ENCODE measurements around the gene ADAM17.

Gene ADAM17

DNA sequence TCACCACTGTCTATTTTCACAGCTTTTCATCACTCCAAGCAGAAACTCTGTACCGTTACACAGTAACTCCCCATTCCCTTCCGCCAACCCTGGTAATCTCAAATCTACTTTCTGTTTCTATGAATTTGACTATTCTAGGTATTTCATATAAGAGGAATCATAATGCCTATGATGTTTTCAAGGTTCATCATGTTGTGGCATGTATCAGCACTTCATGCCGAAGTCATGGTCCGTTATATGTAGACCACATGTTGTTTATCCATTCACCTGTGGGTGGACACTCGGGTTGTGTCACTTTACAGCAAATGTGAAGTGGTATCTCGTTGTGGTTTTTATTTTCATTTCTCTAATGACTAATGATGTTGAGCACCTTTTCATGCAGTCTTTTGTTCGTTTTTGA lies 110.5 kb downstream of the ADAM17 start:
- no peak for DNase-seq
- no peaks in the 10 kb centered on the region for H3K9me3 ChIP-seq (ENCODE audit: severe bottlenecking)
- peaks cover 91% of the 10 kb centered on the region for H3K36me3 ChIP-seq
- no peak overlapping the region for H3K27ac ChIP-seq
- TF ChIP-seq, protein P1, sequence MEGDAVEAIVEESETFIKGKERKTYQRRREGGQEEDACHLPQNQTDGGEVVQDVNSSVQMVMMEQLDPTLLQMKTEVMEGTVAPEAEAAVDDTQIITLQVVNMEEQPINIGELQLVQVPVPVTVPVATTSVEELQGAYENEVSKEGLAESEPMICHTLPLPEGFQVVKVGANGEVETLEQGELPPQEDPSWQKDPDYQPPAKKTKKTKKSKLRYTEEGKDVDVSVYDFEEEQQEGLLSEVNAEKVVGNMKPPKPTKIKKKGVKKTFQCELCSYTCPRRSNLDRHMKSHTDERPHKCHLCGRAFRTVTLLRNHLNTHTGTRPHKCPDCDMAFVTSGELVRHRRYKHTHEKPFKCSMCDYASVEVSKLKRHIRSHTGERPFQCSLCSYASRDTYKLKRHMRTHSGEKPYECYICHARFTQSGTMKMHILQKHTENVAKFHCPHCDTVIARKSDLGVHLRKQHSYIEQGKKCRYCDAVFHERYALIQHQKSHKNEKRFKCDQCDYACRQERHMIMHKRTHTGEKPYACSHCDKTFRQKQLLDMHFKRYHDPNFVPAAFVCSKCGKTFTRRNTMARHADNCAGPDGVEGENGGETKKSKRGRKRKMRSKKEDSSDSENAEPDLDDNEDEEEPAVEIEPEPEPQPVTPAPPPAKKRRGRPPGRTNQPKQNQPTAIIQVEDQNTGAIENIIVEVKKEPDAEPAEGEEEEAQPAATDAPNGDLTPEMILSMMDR (IDR thresholded peaks at IDR 0.05; ENCODE audit: low read depth, low read length): no peak
- no peak overlapping the region for H3K4me3 ChIP-seq (ENCODE audit: low read depth, low read length)
- H3K27me3 ChIP-seq (ENCODE audit: insufficient read depth, low read depth, severe bottlenecking): no peaks in the 10 kb centered on the region

DNA sequence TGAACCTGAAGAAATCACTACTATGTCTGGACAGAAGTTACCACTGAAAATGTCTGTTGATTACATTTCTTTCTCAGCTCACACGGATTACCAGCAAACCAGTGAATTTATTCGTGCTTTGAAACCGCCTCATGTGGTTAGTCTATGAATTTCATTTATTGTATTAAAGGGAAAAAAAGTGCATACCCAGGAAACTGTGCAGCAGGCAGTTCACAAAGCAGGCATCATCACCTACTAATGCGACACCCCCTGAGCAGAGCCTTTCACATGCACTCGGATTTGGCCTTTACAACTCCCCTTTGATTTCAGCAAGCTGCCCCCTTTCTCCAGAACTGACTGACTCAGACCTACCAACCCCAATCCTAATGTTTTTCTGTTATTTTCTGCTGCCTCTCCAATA lies 112.1 kb downstream of the ADAM17 start:
- peaks cover 89% of the 10 kb centered on the region for H3K36me3 ChIP-seq
- DNase-seq: no peak
- no peak overlapping the region for H3K4me3 ChIP-seq (ENCODE audit: low read depth, low read length)
- H3K27ac ChIP-seq: no peak overlapping the region
- TF ChIP-seq, protein P1 (IDR thresholded peaks at IDR 0.05; ENCODE audit: low read depth, low read length): no peak
- no peaks in the 10 kb centered on the region for H3K27me3 ChIP-seq (ENCODE audit: insufficient read depth, low read depth, severe bottlenecking)
- no peaks in the 10 kb centered on the region for H3K9me3 ChIP-seq (ENCODE audit: severe bottlenecking)

DNA sequence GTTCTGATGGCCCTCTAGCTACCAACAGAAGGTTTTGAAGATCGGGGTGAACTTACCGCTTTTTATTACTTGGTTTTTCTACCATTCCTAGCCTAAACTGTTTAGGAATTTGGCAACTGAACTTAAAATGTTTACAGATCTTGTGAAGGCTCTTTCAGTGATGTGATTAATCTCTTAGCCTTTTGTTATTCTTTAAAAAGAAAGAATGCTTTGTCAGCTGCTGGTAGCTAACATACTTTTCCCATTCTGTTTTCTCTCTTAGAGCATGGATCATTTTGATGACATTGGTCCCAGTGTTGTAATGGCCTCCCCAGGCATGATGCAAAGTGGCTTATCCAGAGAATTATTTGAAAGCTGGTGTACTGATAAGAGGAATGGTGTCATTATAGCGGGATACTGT lies 114.1 kb downstream of the ADAM17 start:
- DNase-seq: no peak
- Histone ChIP-seq H3K4me3 (ENCODE audit: low read depth, low read length) (no peak overlapping the region), H3K36me3 (peaks cover 87% of the 10 kb centered on the region)

DNA sequence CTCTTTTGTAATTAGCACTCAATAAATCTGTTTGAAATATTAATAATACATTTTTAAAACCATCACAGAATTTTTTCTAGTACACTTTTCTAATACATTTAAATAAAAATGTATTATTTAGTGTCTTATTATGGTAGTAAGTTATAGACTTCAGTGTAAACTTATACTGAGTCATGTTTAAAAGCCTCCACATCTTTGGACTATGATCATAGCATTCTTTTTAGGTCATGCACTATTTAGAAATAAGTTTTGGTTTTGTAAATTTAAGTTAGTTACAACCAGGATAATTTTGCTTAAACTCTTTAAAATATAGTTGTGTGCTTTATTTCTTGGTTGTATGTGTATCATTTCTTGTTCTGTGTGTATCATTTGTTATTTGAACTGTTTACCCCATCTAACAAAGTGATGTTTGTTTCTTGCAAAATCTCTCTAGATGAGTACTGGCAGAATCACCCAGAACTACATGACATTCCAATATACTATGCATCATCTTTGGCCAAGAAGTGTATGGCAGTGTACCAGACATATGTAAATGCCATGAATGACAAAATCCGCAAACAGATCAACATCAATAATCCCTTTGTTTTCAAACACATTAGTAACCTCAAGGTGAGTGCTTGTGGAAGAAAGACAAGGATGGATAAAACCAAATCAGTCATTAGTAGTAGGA lies 115.4 kb downstream of the ADAM17 start:
- Histone ChIP-seq H3K36me3 (peaks cover 88% of the 10 kb centered on the region), H3K27ac (no peak overlapping the region)

More for the DNA sequence above, 114.1 kb downstream of the ADAM17 start:
- TF ChIP-seq, protein P1 (IDR thresholded peaks at IDR 0.05; ENCODE audit: low read depth, low read length): no peak
- Histone ChIP-seq H3K9me3 (ENCODE audit: severe bottlenecking) (no peaks in the 10 kb centered on the region), H3K27ac (no peak overlapping the region), H3K27me3 (ENCODE audit: insufficient read depth, low read depth, severe bottlenecking) (no peaks in the 10 kb centered on the region)

DNA sequence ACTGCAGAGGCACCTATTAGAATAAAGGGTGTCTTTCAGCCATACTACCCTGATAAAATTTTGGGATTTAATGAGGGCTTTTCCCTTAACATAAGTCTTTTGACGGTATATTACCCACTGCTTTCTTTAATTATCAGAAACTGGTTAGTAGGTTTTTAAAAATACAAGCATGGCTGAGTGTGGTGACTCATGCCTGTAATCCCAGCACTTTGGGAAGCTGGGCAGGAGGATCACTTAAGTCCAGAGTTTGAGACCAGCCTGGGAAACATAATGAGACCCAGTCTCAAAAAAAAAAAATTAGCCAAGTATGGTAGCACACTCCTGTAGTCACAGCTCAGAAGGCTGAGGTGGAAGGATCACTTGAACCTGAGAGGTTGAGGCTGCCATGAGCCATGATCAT lies 116.1 kb downstream of the ADAM17 start:
- TF ChIP-seq, protein P1 (IDR thresholded peaks at IDR 0.05; ENCODE audit: low read depth, low read length): no peak
- Histone ChIP-seq H3K9me3 (ENCODE audit: severe bottlenecking) (no peaks in the 10 kb centered on the region), H3K27ac (no peak overlapping the region), H3K27me3 (ENCODE audit: insufficient read depth, low read depth, severe bottlenecking) (no peaks in the 10 kb centered on the region), H3K36me3 (peaks cover 85% of the 10 kb centered on the region), H3K4me3 (ENCODE audit: low read depth, low read length) (no peak overlapping the region)
- DNase-seq: no peak

More for the DNA sequence above, 115.4 kb downstream of the ADAM17 start:
- no peaks in the 10 kb centered on the region for H3K27me3 ChIP-seq (ENCODE audit: insufficient read depth, low read depth, severe bottlenecking)
- no peaks in the 10 kb centered on the region for H3K9me3 ChIP-seq (ENCODE audit: severe bottlenecking)
- DNase-seq: no peak
- no peak overlapping the region for H3K4me3 ChIP-seq (ENCODE audit: low read depth, low read length)
- TF ChIP-seq, protein P1 (IDR thresholded peaks at IDR 0.05; ENCODE audit: low read depth, low read length): no peak
